ENCODE data around the gene COL9A3.

DNA sequence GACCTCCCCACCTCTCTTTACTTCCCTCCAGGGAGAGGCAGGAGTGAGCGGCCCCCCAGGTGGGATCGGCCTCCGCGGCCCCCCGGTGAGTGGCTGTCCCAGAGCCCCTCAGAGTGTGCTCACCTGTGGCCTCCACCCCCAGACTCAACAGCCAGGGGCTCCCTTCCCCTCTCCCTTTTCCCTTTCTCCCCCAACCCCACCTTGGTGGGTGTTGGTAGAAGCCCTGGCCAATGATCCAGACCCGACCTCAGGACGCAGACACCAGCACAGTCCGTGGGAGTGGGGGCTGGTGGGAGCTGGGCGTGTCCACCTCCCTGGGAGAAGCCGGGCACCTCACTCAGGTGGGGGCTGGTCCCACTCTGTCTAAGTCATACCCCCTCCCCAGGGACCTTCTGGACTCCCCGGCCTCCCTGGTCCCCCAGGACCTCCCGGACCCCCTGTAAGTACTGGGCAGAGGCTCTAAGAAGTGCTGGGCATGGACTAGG lies 4.9 kb downstream of the COL9A3 start:
- TF ChIP-seq, protein P1, sequence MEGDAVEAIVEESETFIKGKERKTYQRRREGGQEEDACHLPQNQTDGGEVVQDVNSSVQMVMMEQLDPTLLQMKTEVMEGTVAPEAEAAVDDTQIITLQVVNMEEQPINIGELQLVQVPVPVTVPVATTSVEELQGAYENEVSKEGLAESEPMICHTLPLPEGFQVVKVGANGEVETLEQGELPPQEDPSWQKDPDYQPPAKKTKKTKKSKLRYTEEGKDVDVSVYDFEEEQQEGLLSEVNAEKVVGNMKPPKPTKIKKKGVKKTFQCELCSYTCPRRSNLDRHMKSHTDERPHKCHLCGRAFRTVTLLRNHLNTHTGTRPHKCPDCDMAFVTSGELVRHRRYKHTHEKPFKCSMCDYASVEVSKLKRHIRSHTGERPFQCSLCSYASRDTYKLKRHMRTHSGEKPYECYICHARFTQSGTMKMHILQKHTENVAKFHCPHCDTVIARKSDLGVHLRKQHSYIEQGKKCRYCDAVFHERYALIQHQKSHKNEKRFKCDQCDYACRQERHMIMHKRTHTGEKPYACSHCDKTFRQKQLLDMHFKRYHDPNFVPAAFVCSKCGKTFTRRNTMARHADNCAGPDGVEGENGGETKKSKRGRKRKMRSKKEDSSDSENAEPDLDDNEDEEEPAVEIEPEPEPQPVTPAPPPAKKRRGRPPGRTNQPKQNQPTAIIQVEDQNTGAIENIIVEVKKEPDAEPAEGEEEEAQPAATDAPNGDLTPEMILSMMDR (conservative IDR thresholded peaks at IDR 0.05; ENCODE audit: low read length): no peak
- TF ChIP-seq EZH2phosphoT487 (IDR thresholded peaks at IDR 0.05; ENCODE audit: borderline replicate concordance): no peak

Data from Loucy (cell line).